Measurements from ENCODE around the gene IL17F.

The IL17F gene

GRCh38 chr6:52187098-52187497 is 57.2 kb downstream of the IL17F start:
- no peaks in the 10 kb centered on the region for H3K27me3 ChIP-seq (ENCODE audit: insufficient read depth, low read length)
- 100% methylated on average over 1 of the region's 1 CpG for WGBS
- no peak overlapping the region for H3K27ac ChIP-seq (ENCODE audit: low read depth, low read length)

More at GRCh38 chr6:52187098-52187497, 57.2 kb downstream of the IL17F start:
- no peak overlapping the region for H3K9ac ChIP-seq (ENCODE audit: low read depth, low read length)
- no peaks in the 10 kb centered on the region for H3K36me3 ChIP-seq (ENCODE audit: insufficient read depth, low read length)
- no peak overlapping the region for H3K4me3 ChIP-seq (ENCODE audit: low read length)
- peaks cover 4% of the 10 kb centered on the region; the same call in 1 of the 2 replicates for H3K4me1 ChIP-seq (ENCODE audit: insufficient read depth, low read length)
- H3K9me3 ChIP-seq (ENCODE audit: insufficient read depth, low read depth, low read length), result no peaks in the 10 kb centered on the region
